ENCODE measurements around the gene ZNF732.

- no peak for TF ChIP-seq CTCF (conservative IDR thresholded peaks at IDR 0.05 in 1 of 2, IDR thresholded peaks at IDR 0.05 in 1 of 2; ENCODE audit: low read depth in 1 of 2, low read length in 2 of 2)
- no peak for TF ChIP-seq EZH2 (IDR thresholded peaks at IDR 0.05; ENCODE audit: low read length, missing control alignments)
These were observed 31.8 kb downstream of the ZNF732 start for GRCh38 chr4:273309-274017.

All from fibroblast of lung (primary cell).